LNCaP clone FGC (cell line): ENCODE data around the gene RACGAP1.
"Not testable (repeated sequence)": the region's sequence is repeated elsewhere in the genome, so short reads cannot be mapped to it uniquely, and the experiment has no call there.

Experiments used
- DNase-seq: peaks from one replicate; pipeline ENCODE4 v3.0.0-alpha.2; 2011; ENCODE audit warnings: low read depth
- H3K4me3 ChIP-seq: 2 replicates; pipeline ENCODE4 v1.5.1; 2011; ENCODE audit warnings: mild to moderate bottlenecking, low read depth, low read length, control low read depth
- TF ChIP-seq, protein P1 (sequence below): IDR thresholded peaks from 2 replicates; pipeline ENCODE4 v1.5.1; 2012; ENCODE audit warnings: mild to moderate bottlenecking; ENCODE audit not compliant: control insufficient read depth, insufficient read depth; ENCODE audit errors: extremely low read depth

Gene RACGAP1

DNA sequence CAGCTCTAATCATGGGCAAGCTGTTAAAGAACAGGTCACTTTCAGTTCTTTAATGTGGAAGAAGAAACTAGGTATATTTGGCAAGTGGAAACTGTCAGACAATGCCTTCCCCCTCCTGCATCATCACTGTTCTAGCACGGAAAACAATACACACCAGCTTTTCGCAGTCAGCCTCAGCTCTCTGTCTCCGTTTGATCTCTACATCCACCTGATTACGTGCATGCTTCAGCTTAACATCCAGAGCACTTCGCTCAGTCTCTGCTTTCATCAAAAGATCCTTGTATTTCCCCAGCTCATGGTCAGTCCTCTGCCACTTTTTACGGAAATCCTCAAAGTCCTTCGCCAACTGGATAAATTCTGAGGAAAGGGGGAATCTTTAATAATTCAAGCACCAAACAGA, 19.0 kb downstream of the RACGAP1 start:
- TF ChIP-seq, protein P1, sequence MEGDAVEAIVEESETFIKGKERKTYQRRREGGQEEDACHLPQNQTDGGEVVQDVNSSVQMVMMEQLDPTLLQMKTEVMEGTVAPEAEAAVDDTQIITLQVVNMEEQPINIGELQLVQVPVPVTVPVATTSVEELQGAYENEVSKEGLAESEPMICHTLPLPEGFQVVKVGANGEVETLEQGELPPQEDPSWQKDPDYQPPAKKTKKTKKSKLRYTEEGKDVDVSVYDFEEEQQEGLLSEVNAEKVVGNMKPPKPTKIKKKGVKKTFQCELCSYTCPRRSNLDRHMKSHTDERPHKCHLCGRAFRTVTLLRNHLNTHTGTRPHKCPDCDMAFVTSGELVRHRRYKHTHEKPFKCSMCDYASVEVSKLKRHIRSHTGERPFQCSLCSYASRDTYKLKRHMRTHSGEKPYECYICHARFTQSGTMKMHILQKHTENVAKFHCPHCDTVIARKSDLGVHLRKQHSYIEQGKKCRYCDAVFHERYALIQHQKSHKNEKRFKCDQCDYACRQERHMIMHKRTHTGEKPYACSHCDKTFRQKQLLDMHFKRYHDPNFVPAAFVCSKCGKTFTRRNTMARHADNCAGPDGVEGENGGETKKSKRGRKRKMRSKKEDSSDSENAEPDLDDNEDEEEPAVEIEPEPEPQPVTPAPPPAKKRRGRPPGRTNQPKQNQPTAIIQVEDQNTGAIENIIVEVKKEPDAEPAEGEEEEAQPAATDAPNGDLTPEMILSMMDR: no peak
- no peak for DNase-seq
- H3K4me3 ChIP-seq: no peak overlapping the region

DNA sequence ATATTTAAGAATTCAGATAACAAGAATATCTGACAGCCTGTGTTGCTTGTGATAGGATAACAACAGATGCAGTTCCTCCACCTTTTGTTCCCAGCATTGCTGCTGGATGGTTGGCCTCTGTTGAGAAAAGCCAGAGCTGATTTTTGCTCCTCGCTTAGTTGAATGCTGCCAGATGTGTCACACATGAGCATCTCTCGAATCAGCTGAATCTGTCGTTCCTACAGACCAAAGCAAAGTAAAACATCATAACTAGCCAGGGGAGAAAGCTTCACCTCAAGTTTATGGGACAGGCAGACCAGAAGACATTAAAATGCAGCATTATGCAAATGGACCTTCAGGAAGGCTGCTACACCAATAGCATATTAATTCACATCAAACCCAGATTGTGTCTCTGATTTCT, 20.1 kb downstream of the RACGAP1 start:
- DNase-seq: no peak
- TF ChIP-seq, protein P1: no peak
- H3K4me3 ChIP-seq: no peak overlapping the region

GRCh38 chr12:50004696-50005095, 20.6 kb downstream of the RACGAP1 start:
- H3K4me3 ChIP-seq: no peak overlapping the region
- DNase-seq: no peak
- TF ChIP-seq, protein P1: no peak

- H3K4me3 ChIP-seq: no peak overlapping the region
- TF ChIP-seq, protein P1: no peak
- no peak for DNase-seq
These were observed 21.7 kb downstream of the RACGAP1 start for GRCh38 chr12:50003595-50003994.

DNA sequence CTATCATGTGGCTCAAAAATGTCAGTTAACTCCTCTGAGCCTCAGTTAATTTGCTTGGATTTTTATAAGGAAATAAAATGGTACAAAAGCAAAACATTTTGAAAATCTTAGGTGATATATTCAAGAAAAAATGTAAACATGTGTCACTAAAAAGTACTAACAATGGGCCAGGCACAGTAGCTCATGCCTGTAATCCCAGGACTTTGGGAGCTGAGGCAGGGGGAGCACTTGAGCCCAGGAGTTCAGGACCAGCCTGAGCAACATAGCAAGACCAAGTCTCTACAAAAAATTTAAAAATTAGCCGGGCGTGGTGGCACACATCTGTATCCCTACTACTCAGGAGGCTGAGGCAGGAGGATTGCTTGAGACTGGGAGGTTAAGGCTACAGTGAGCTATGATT, 26.8 kb downstream of the RACGAP1 start:
- TF ChIP-seq, protein P1: no peak
- DNase-seq: no peak
- no peak overlapping the region for H3K4me3 ChIP-seq

GRCh38 chr12:49990273-49990672, 35.0 kb downstream of the RACGAP1 start:
- TF ChIP-seq, protein P1: no peak
- no peak for DNase-seq
- H3K4me3 ChIP-seq: no peak overlapping the region

GRCh38 chr12:49989400-49989799, 35.9 kb downstream of the RACGAP1 start:
- H3K4me3 ChIP-seq, DNase-seq: not testable (repeated sequence)
